ENCODE results near the gene VPS50.

VPS50 gene, protein sequence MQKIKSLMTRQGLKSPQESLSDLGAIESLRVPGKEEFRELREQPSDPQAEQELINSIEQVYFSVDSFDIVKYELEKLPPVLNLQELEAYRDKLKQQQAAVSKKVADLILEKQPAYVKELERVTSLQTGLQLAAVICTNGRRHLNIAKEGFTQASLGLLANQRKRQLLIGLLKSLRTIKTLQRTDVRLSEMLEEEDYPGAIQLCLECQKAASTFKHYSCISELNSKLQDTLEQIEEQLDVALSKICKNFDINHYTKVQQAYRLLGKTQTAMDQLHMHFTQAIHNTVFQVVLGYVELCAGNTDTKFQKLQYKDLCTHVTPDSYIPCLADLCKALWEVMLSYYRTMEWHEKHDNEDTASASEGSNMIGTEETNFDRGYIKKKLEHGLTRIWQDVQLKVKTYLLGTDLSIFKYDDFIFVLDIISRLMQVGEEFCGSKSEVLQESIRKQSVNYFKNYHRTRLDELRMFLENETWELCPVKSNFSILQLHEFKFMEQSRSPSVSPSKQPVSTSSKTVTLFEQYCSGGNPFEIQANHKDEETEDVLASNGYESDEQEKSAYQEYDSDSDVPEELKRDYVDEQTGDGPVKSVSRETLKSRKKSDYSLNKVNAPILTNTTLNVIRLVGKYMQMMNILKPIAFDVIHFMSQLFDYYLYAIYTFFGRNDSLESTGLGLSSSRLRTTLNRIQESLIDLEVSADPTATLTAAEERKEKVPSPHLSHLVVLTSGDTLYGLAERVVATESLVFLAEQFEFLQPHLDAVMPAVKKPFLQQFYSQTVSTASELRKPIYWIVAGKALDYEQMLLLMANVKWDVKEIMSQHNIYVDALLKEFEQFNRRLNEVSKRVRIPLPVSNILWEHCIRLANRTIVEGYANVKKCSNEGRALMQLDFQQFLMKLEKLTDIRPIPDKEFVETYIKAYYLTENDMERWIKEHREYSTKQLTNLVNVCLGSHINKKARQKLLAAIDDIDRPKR

GRCh38 chr7:93231799-93232672, at the start of gene VPS50:
Gene VPS50, plus strand, starts transcription at chr7:93232366. Its CDS starts 102 bp downstream, at chr7:93232468.
- DNase-seq = peak; percentile 88

- no peak for DNase-seq
Observed at GRCh38 chr7:93185303-93186027, 46.7 kb upstream of the VPS50 start.

DNA sequence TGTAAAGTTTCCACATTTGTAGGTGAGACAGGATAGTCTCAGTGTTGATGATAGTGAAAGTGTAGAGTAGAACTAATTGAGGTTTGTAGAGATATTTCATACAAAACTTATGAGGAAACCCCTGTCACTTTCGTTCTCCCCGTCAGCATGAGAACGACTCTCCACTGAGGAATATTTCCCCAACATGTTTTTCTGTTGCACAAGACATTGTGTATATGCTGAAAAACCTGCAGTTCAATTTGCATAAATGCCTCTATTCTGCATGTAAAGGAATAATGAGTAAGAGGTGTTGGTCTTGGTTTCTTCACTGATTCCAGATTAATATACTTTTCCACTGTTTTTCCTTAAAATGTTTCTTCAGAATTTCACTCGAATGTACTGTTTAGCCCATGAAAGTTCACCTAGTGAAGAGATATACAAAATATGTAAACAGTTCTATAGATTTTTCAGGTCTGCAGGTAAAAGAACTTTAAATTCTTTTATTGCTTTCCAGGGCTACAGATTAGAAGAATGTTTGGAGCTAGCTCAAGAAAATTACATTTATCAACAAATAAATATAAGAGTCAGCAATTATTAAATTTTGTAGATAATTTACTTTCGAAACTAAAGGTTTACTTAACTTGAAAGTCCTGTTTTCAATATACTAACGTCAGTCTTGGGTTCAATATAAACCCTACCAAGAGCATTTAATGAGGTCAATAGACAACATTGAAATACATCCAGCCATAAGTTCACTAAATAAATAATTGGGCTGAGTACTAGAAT, 43.1 kb upstream of the VPS50 start:
- no peak for DNase-seq

GRCh38 chr7:93194386-93194785, 37.8 kb upstream of the VPS50 start:
- DNase-seq = no peak

- DNase-seq = no peak
Observed at GRCh38 chr7:93196336-93196735, 35.8 kb upstream of the VPS50 start.

- no peak for DNase-seq
Observed at GRCh38 chr7:93198472-93198871, 33.7 kb upstream of the VPS50 start.

- no peak for DNase-seq
Observed at GRCh38 chr7:93202594-93203250, 29.4 kb upstream of the VPS50 start.

GRCh38 chr7:93203496-93203895, 28.7 kb upstream of the VPS50 start:
- no peak for DNase-seq

DNA sequence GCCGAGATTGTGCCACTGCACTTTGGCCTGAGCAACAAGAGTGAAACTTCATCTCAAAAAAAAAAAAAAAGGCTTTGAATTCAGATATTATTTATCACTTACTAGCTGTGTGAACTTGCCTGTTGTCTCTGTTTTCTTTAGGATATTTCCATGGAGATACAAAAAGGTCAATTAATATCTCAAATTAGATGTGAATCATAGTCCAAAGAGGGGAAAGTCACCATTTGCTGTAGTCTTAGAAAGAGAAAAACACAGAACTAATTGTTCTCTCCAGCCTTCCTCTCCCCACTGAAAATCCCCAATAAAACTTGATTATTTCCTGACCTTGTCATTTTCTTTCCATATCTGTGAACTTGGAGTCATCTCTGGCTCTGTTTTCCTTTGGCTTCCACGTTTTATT, 27.1 kb upstream of the VPS50 start:
- no peak for DNase-seq

- DNase-seq = no peak
Observed at GRCh38 chr7:93211228-93211818, 20.8 kb upstream of the VPS50 start.

GRCh38 chr7:93212881-93213280, 19.3 kb upstream of the VPS50 start:
- DNase-seq = no peak

DNA sequence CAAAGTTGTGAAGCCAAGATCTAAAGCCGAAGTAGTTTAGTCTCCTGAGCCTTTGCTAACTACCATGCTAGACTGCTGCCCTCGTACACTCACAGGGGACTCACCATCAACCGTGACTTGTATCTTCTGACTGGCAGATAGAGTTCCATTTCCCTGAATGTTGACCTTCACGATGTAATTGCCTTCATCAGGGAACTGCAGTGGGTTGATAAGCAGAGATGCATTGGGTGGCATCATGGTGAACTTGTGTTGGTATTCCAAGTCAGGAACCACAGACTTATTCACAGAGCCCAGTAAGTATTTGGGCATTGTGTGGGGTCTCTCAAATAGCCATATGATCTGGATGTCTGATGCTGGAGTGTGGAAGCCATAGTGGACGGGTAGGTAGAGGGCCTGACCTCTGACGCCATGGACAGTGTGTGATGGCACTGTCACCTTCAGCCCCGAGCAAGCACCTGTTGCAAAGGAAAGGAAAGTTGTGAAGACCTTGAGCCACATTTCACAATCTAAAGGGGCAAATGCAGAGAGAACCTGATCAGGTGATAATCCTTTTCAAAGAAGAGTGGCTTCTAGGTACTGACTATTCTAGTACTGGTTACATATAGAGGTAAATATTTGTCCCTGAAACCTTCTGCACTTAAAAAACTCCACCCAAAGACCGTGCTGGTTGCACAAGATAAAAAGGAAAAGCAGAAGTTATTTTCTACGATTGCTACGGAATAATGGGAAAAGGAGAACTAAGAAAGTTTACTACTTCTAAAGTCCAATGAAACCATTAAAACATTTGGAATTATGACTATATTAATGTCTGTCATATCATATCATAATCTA, 13.0 kb upstream of the VPS50 start:
- no peak for DNase-seq

- no peak for DNase-seq
Observed at GRCh38 chr7:93219868-93220267, 12.3 kb upstream of the VPS50 start.

GRCh38 chr7:93226310-93226709, 5.9 kb upstream of the VPS50 start, which contains the start of gene HEPACAM2:
Gene HEPACAM2, minus strand, starts transcription at chr7:93226469.
- DNase-seq = no peak

DNA sequence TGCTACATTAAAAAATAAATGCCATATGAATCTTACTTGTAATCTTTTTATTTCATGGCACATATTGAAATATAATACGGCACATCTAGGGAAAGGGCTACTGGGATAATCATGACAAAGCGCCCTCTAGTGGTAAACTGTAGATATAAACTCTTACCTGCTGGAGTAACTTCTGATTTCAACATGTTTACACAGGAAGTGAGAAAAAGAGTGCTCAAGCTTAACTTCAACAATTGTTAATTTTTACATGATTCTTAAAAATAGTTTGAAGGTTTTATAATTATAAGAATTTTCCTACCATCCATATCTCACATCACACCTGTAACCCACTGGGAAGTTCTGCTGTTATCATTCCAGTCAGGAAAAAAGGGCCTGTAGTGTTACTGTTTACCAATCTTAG, 3.9 kb upstream of the VPS50 start:
- no peak for DNase-seq

DNA sequence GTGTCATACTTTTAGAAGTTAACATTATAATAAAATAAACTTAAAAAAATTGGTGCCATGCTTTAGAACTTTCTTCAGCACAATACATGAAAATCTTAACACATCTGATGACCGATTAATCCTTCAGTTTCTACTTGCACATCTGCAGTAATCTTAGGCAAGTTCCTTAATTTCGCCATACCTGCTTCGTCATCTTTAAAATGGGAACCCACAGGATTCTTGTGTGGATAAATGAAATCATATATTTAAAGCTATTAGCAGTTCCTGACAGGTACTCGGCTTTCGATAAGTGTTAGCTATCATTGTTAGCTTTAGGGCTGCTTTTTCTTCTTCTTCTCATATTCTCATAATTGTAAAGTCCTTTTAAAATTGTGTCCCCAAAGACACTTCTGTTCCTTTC, 907 bp upstream of the VPS50 start:
- DNase-seq = no peak

DNA sequence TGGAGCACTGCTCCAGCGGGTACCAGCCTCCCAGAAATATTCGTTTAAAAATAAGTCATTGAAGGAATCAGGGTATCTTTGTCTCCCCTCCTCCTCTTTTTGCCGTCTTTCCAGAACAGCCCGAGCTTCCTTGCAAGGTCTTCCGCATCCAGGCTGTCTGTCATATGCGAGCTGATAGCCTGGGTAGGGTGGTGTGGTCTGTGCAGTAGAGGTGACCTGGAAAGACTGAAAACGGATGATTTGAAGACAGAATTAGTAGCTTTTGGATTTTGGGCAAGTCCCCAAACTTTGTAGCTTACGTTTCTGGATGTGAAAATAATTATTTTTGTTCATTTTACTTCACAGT, 480 bp downstream of the VPS50 start:
- DNase-seq = no peak

GRCh38 chr7:93235541-93235940, 3.4 kb downstream of the VPS50 start:
- DNase-seq = no peak

DNA sequence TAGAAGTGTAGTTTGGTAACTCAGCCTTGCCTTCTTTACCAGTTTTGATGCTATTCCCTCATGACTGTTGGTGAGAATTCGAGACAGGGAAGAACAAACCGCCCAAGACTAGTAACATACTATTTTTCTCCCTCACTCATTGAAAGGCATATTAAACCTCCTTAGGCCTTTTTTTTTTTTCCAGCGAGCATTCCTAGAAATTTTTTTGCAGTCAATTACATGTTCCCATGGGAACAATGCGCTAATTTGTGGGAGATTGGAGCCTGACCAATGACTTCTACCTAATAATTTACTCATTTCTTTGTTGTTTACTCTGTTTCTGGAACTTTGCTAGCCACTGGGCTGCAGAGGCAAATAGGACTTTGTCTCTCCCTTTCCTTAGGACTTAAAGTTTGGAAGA, 6.0 kb downstream of the VPS50 start:
- DNase-seq = no peak
